HL-60 (cell line): ENCODE measurements around the gene TIMP3.

Experiments used
- CTCF ChIP-seq: IDR thresholded peaks from one replicate; pipeline ENCODE4 v1.5.1; 2011; ENCODE audit warnings: low read length, control low read depth, inconsistent platforms; ENCODE audit not compliant: insufficient read depth
- GABPA ChIP-seq: IDR thresholded peaks from 2 replicates; pipeline ENCODE4 v1.6.1; 2012; ENCODE audit warnings: low read depth
- POLR2AphosphoS5 ChIP-seq: IDR thresholded peaks from 2 replicates; pipeline ENCODE4 v1.6.1; 2012; ENCODE audit warnings: low read depth
- SPI1 ChIP-seq: IDR thresholded peaks from 2 replicates; pipeline ENCODE4 v1.6.1; 2012; ENCODE audit warnings: low read depth, mild to moderate bottlenecking, borderline replicate concordance
- TF ChIP-seq, protein P1 (sequence below): IDR thresholded peaks from 2 replicates; pipeline ENCODE4 v1.6.1; 2012; ENCODE audit warnings: low read depth; ENCODE audit not compliant: insufficient replicate concordance

- TF ChIP-seq CTCF (no peak), POLR2AphosphoS5 (no peak), GABPA (no peak), SPI1 (no peak)
- TF ChIP-seq, protein P1, sequence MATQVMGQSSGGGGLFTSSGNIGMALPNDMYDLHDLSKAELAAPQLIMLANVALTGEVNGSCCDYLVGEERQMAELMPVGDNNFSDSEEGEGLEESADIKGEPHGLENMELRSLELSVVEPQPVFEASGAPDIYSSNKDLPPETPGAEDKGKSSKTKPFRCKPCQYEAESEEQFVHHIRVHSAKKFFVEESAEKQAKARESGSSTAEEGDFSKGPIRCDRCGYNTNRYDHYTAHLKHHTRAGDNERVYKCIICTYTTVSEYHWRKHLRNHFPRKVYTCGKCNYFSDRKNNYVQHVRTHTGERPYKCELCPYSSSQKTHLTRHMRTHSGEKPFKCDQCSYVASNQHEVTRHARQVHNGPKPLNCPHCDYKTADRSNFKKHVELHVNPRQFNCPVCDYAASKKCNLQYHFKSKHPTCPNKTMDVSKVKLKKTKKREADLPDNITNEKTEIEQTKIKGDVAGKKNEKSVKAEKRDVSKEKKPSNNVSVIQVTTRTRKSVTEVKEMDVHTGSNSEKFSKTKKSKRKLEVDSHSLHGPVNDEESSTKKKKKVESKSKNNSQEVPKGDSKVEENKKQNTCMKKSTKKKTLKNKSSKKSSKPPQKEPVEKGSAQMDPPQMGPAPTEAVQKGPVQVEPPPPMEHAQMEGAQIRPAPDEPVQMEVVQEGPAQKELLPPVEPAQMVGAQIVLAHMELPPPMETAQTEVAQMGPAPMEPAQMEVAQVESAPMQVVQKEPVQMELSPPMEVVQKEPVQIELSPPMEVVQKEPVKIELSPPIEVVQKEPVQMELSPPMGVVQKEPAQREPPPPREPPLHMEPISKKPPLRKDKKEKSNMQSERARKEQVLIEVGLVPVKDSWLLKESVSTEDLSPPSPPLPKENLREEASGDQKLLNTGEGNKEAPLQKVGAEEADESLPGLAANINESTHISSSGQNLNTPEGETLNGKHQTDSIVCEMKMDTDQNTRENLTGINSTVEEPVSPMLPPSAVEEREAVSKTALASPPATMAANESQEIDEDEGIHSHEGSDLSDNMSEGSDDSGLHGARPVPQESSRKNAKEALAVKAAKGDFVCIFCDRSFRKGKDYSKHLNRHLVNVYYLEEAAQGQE = no peak
Observed at GRCh38 chr22:32843300-32843699, 41.8 kb downstream of the TIMP3 start.
